Inferior parietal cortex (tissue), 1 donor: Measurements from ENCODE around the gene CPNE1.

Experiments
- DNase-seq: peaks from one replicate; pipeline ENCODE4 v3.0.0-alpha.2; 2016; ENCODE audit errors: extremely low spot score

The CPNE1 gene

DNA sequence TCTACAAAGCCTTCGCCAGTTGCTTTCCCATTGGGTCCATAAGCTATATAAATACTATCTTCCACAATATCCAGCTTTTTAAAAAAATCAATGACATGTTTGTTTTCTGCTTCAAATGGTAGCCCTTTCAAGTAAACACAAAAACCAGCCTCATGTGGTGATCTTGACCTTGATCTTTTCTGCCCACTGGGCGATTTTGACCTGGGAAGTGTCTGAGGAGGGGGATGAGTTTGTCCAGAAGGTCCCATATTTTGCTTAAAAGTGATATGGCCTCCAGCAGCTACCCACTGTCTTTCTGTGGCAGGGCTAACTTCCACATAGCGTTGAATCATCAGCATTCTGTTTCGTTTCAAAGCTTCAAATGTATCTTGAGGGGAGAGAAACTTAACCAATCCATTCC, 10.8 kb downstream of the CPNE1 start:
- no peak for DNase-seq

DNA sequence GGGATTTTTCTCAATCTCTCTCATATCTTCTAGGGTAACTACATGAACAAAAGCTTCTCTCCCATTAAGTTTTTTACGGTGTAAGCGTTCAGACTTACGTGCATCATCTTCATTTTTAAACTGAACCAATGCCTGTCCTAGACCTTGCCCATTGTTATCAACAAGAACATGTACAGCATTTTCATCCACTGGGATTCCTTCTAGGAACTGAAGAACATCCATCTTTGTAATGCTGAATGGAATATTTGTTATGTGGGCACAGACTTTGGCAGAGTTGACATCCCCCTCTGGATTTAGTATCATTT, 11.3 kb downstream of the CPNE1 start:
- DNase-seq = no peak

DNA sequence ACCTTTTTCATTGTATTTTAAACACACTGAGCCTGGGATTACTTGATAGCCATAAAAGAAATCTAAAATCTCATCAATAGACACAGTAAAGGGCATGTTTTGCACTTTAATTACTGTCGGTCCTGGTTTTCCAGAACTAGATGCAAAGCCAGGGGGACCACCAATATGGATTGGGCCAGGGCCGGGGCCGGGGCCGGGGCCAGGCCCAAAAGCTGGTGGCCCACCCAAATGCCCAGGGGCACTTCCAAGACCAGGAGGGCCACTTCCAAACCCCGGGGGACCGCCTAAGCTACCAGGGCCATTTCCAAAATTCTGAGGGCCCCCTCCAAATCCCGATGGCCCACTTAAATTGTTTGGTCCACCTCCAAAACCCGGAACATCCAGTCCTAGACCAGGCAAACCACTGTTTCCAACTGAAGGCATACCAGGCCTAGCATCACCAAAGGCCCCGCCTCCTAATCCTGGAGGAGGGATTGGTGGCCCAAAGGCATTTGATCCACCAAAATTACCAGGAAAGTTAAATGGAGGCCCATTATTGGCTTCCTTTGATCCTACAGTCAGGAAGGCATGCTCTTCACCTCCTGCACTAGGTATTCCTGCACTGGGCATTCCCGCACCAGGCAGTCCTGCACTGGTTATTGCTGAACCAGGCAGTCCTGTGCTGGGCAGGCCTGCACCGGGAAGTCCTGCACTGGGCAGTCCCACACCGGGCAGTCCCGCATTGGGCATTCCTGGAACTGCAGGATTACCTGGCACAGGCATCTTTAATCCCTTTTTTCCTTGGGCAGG, 11.9 kb downstream of the CPNE1 start:
- no peak for DNase-seq

DNA sequence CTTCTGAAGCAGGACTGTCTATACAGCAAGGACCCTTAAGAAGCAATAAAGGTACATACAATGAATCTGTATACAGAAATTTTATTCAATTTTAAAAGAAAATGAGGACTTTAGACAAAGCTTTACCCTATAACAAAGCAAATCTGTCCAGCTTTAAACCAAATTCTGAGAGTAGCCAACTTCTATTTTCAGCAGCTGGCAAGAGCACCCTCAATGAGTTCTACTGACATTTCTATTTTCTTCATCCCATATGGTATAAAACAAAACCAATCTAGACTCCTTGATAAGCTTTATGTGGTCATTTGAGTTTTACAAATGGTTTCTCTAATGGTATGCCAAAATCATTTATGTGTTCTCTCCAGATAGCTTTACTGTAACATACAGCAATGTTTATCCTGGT, 12.7 kb downstream of the CPNE1 start:
- no peak for DNase-seq

DNA sequence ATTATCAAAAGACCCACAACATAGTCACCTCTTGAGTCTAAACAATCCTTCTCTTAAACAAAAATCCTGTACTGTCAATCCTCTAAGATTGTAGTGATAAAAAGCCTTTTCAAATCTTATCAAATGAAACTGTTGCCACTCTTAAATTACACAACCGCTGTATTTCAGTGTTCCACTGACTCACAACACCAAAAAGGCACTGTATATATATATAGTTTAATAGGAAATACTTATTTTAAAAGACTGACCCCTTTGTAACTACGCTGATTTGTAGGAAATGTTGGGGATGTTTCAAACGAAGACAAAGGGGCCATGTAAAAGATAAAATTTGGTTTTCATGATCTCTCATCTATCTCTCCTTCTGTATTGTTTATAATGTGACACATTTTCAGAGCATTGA, 14.1 kb downstream of the CPNE1 start:
- no peak for DNase-seq

DNA sequence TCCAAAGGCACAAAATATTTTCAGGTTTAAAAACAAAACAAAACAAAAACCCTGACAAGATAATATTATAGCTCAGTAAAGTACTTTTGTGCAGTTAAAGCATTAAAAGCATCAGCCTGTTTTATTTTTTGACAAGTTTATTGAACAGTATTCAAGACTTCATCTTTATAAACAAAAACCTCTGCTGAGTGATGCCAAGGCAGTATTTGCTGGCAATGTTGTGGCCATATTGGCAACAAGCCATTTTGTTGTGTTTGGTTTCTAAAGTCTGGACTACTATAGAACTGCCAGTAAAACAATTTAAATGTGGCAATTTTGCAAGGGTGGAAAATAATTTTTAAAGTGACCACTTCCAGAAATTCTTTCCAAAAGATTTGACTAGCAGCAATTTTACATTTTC, 15.9 kb downstream of the CPNE1 start:
- DNase-seq = peak; percentile 33

DNA sequence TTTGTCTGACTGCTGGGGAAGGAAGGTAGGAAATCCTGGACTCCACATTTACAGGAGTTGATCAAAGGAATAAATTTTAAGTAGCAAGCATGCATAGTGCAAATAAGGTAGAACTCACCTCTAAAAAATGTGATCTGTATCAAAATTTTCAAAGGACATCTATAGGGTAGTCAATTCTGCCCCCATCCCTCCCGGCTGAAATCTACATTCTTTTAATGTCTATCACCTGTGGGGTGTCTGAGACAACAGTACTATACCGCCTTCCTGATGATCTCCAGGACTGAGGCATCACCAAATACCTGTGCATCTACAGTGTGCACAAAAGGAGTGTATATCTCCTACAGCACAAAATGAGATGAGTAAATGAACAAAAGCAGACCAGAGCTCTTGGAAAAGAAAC, 19.9 kb downstream of the CPNE1 start:
- DNase-seq = no peak

DNA sequence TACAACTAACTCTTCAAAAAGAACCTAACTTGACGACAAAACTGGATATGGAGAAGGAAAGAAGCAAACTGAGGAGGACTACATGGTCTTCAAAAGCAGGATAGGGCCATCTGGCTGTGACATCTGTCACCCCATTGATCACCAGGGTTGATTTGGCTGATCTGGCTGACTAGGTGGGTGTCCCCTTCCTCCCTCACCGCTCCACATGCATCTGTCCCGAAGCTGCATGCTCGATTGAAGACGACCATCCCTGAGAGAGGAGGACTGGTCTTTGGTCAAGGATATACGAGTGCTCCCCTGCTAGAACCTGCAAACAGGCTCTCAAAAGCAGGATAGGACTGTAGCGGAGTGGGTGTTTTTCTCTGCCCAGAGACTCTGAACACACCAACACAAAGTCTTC, 21.7 kb downstream of the CPNE1 start:
- DNase-seq = no peak

DNA sequence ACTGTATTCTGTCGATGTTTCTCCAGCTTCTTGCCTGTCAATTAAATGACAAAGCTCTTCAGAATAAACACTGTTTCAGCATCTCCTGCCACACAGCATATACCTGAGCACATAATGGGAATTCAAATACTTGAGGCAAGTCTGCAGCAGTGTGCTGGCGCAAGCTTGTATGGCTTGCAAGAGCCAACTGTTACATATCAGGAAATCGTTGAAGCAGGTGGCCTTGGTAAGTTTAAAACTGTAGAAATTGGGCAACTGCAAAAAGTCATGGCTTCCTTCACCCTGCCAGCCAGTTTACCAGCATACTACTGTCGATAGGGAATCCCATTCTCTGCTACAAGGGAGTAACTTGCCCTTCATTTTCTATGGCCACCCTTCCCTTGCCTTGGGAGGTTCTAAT, 23.0 kb downstream of the CPNE1 start:
- DNase-seq = no peak

DNA sequence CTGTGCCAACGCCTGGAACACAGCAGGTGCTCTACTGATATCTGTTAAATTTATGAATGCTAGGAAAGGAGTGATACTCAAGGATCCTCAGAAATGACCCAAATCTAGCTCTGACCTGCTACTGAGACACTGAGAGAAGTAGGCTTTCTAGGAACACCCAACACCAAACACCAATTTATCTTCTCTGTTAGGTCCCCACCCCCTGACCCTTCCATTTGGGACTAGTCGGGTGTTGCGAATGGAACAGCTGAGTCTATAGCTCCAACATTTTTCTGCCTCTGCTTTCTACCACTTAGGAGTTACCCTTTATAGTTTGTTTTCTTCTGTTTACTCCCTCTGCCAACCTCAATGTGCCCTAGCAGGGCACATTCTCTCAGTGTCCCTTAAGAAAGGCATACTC, 24.0 kb downstream of the CPNE1 start:
- no peak for DNase-seq

DNA sequence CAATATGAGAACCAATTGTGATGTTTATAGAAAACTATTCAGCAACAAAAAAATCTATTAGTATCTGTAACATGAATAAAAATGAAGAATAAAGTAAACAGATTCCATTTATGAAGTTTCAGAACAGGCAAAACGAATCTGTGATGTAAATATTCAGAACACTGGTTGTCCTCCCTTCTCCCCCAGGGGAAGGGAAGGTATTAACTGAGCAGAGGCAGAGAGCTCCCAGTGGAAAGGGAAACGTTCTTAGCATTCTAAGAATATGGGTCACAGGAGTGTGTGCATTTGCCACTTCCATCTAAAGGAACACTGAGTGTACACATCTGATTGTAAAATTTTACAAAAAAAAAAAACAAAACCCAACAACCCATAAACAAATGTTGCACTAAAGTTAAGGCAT, 25.9 kb downstream of the CPNE1 start:
- DNase-seq = no peak

DNA sequence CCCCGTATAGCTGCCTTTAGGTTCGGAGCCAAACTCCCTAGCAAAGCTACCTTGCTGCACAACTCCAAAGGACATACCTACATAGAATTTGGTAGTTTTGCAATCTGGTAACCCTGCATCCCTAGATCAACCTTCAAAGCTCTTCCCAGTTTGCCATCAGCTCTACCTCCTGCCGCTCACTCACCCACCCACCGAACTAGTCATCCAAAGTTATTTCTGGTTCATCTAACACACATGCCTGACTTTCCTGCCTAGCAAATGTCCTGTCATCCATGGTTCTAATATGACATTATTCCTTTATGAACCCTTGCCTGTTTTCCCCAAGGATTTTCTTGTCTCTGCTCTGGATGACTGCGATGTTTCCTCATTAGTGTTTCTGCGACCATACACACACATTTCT, 27.4 kb downstream of the CPNE1 start:
- no peak for DNase-seq

DNA sequence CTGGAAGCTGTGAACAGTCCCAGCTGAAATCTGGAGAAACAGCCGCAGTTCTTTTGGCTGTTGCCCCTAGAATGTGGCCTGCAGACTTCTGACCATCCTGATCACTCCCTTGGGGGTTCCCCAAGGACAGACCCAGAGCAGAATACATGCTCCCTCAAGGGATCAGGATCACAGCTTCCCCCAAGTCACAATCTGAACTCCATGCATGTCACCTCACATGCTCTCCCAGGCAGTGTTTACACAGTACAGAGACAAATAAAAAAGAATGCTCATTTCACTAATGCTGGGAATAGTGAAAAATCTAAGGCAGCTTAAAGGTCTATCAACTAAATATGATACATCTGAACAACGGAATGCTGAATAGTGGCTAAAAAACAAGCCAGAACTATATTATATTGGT, 28.6 kb downstream of the CPNE1 start:
- DNase-seq = no peak

DNA sequence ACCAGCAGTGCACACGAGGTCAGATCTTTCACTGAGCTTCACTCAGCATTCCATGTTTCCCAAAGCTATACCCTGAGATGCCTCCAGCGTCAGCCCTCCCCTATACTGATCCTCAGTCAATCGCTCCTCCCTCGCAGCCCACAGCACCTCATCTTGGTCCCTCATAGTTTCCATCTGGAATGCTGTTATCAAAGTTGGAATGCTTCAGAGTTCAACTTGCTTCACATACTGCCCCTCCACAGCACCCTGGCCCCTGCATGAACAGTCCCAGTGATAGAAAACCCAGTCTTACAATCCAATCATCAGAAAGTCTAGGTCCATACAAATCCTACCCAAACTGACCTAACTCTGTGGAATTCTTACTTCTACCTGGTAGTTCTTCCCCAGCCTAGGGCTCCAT, 29.0 kb downstream of the CPNE1 start:
- DNase-seq = no peak

DNA sequence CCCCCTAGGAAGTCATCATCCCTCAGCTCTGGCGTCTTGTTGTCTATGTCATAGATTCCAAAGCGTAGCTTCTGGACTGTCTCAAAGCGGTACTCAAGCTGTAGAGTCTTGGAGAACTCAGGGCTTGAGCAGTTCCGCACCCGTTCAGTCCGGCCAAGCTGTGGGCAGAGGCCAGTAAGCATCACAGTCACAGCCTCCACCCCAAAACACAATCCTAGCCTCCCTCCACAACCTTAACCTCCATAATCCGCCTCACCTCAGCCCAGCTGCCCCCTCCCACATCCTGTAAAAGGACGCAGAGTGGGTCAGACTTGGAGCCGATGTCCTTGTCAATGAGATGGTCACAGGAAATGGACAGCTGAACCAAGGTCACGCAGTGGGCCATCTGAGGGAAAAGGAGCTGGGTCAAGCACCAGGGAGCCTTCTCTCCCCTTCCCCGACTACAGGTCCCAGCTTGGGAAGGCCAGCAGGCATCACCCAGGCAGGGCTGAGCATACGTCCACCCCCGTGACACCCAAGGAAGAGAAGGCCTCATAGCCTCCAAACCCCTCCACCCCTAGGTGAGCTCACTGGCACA, 32.1 kb downstream of the CPNE1 start:
- no peak for DNase-seq

DNA sequence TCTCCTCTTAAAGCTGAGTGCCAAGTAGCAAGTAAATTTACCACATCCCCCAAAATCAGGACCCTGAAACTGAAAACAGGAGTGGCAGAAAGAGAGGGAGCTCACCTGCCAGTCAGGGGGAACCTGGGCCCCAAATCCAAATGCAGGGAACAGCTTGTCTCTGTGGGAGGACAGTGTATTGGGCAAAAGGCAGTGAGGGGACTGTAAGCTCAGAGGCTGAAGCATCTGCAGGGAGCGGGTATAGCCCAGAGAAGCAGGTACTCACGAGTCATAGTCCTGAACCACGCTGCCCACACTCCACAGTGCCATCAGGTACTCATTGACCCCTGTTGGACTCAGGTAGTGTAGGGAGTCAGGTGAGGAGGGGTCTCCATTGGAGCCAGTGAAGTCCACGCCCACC, 34.1 kb downstream of the CPNE1 start:
- no peak for DNase-seq

DNA sequence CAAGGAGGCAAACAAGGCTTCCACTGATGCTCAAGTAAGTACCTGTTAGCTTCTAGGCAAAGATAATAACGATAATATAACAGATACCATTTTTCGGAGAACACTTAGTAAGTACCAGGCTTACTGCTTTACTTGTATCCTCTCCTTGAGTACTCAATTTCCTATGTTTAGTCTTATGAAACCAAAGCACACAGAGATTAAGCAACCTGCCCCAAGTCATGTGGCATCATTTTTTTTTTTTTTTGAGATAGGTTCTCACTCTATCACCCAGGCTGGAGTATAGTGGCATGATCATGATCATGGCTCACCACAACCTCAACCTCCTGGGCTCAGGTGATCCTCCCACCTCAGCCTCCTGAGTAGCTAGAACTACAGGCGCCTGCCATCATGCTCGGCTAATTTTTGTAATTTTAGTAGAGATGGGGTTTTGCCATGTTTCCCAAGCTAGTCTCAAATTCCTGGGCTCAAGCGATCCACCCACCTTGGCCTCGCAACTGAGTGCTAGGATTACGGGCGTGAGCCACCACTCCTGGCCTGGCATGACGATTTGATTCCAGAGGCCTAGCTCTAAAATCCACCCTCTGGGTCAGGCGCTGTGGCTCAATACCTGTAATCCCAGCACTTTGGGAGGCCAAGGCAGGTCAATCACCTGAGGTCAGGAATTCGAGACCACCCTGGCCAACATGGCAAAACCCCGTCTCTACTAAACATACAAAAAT, 35.1 kb downstream of the CPNE1 start:
- no peak for DNase-seq

DNA sequence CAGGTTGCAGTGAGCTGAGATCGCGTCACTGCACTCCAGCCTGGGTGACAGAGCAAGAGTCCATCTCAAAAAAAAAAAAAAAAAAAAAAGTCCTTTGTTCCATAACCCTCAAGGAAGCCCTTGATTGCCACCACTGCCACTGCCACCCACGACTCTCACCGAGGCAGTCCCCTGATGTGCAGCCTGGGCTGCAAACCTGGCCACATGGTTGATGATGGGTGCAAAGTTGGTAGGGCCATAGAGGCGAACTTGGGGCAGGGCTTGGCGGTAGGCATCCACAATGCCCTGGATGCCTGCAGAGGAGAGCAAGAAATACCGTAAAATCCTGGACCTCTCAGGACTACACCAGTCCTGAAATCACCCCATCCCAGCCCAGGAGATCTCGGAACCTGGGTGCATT, 37.6 kb downstream of the CPNE1 start:
- no peak for DNase-seq

DNA sequence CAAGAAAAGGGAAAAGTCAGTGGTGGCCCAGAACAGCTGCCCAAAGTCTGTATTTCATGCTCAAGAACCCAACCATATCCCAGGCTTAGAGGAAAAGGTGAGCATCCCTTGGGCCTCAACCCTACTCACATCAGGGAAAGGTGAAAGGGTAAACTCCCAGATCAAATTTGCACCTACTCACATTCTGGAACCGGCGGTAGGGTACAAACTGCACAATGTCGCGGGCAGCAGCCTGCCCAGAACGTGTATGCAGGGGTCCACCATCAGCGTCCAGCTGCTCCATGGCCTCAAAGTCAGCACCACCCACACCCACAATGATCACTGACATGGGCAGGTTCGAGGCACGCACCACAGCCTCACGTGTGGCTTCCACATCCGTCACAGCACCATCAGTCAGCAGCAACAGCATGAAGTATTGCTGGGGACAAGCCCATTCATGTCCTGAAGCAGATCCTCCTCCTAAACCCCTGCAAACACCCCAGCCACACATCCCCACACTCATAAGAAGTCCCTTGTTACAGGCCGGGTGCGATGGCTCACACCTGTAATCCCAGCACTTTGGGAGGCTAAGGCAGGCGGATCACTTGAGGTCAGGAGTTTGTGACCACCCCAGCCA, 38.2 kb downstream of the CPNE1 start:
- DNase-seq = no peak

DNA sequence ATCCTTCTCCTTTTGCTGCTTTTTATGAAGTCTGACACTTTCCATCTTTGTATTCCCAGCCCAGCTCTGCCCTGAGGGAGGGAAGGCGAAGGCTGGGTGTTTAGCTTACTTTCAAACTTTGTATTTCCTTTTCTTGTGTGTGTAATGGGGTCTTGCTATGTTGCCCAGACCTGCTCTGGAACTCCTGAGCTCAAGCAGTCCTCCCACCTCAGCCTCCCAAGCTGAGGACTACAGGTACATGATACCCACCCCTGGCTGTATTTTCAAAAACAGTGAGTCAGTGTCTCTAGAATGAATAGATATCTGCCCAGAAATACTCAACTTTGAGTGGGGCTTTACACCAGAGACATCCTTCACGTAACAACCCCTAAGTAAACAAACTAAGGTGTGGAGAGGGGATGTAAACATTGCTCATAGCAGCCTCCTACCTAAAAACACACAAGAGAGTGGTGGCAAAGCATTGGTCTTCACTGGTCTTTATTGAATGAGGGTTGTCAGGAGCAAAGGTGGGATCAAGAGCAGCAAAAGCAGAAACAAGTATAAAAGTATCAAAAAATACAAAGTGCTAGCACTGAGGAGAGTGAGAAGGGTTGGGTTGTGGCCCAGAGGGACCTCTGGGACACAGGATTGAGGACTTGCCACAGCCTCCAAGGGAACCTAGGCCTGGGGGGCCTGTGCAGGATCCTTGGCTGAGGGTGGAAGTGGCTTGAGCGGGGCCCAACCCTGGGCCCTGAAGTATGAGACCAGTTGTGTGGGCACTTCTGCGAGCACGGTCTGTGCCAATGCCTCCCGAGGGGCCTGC, 38.9 kb downstream of the CPNE1 start:
- DNase-seq = no peak

DNA sequence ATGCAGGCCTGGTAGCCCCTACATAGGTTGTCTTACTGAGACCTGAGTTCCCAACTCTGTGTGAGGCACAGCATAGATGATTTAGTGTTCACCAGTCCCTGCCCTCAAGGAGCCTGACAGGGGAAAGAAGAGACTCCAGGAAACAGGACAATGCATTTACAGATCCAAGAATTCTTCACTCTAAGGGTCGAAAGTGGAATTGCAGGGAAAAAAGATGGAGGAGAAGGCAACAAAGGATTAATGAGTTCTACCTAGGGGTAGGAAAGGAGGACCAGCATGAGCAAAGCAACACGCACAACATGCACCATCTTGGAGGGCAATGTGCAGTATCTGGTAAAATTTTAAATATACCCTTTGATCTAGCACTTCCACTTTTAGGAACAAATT, 43.1 kb downstream of the CPNE1 start:
- DNase-seq = no peak
